Neural cell (in vitro differentiated cells): Measurements from ENCODE around the gene MRC2.

ENCODE experiments used
- EZH2 ChIP-seq: fragments of 200-600, 300-800 bp; shearing (Covaris generic), sonication (generic); IDR thresholded peaks from 2 replicates; pipeline ENCODE4 v1.6.1; 2014; ENCODE audit warnings: antibody characterized with exemption, low read length, borderline replicate concordance, mild to moderate bottlenecking; ENCODE audit not compliant: insufficient read depth, poor library complexity, severe bottlenecking
- SMC3 ChIP-seq: fragments of 450-650 bp; conservative IDR thresholded peaks from 2 replicates; pipeline ENCODE4 v1.6.1; 2014; ENCODE audit warnings: antibody characterized with exemption, mild to moderate bottlenecking, moderate library complexity; ENCODE audit not compliant: poor library complexity
- TAF1 ChIP-seq: IDR thresholded peaks from 2 replicates; pipeline ENCODE4 v1.6.1; 2012; ENCODE audit warnings: low read depth
- TF ChIP-seq, protein P1 (sequence below): fragments of 450-650 bp; IDR thresholded peaks from 2 replicates; pipeline ENCODE4 v1.5.1; 2014; ENCODE audit warnings: antibody characterized with exemption, mild to moderate bottlenecking, moderate library complexity; ENCODE audit not compliant: poor library complexity, severe bottlenecking

DNA sequence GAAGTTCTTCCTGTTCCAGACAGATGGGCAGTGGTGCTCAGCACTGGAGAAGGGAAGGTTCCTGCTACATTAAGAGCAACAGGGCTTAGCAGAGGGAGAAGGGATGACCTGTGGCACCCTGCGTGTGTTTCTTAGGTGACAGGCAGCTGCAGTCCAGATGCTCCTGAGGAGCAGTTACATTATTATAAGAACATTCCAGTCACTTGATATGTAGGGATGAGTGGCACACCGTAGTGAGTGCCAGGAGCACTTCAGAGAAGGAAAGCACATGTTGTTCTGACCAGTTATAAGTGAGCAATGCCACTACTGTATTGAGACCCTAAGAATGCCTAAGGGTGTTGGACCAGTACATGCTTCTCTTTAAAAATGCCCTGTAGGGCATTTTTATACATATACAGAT lies 39.9 kb upstream of the MRC2 start:
- TF ChIP-seq, protein P1, sequence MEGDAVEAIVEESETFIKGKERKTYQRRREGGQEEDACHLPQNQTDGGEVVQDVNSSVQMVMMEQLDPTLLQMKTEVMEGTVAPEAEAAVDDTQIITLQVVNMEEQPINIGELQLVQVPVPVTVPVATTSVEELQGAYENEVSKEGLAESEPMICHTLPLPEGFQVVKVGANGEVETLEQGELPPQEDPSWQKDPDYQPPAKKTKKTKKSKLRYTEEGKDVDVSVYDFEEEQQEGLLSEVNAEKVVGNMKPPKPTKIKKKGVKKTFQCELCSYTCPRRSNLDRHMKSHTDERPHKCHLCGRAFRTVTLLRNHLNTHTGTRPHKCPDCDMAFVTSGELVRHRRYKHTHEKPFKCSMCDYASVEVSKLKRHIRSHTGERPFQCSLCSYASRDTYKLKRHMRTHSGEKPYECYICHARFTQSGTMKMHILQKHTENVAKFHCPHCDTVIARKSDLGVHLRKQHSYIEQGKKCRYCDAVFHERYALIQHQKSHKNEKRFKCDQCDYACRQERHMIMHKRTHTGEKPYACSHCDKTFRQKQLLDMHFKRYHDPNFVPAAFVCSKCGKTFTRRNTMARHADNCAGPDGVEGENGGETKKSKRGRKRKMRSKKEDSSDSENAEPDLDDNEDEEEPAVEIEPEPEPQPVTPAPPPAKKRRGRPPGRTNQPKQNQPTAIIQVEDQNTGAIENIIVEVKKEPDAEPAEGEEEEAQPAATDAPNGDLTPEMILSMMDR = no peak
- TF ChIP-seq EZH2 = no peak
- TF ChIP-seq TAF1 = no peak
- no peak for TF ChIP-seq SMC3
